HAP-1 (cell line): ENCODE data around the gene PNLDC1.
A peak's percentile ranks its signal among the peaks of the same experiment; 100 is the strongest.

Experiments
- DNase-seq, 2 experiments: peaks; one replicate each; pipeline ENCODE4 v3.0.0-alpha.2; 2016 to 2020; ENCODE audit warnings: low spot score in 2 of 2
- H3K27me3 ChIP-seq: fragments of 250-450 bp; sonication (Bioruptor Pico); 2 replicates; pipeline ENCODE4 v1.5.1; 2020; ENCODE audit warnings: low read depth, mild to moderate bottlenecking, moderate library complexity
- H3K36me3 ChIP-seq: fragments of 250-450 bp; sonication (Bioruptor Pico); replicated peaks from 2 replicates; pipeline ENCODE4 v1.5.1; 2020; ENCODE audit warnings: mild to moderate bottlenecking
- H3K4me1 ChIP-seq: fragments of 250-450 bp; sonication (Bioruptor Pico); 2 replicates; pipeline ENCODE4 v1.5.1; 2020; ENCODE audit warnings: mild to moderate bottlenecking
- H3K4me3 ChIP-seq: fragments of 250-450 bp; sonication (Bioruptor Pico); 2 replicates; pipeline ENCODE4 v1.5.1; 2020; ENCODE audit warnings: mild to moderate bottlenecking, moderate library complexity
- H3K9me3 ChIP-seq: fragments of 250-450 bp; sonication (Bioruptor Pico); 2 replicates; pipeline ENCODE4 v1.5.1; 2020; ENCODE audit warnings: mild to moderate bottlenecking, moderate library complexity
- in situ Hi-C: fragments of 300-500 bp; cut with MboI; formaldehyde crosslinking; loops from 3 replicates; pipeline ENCODE4 v1.14.3; 2020; ENCODE audit warnings: low sequenced_read_pairs, inconsistent platforms, mixed read lengths

Gene PNLDC1

GRCh38 chr6:159762681-159763293 lies 37.3 kb upstream of the PNLDC1 start:
- H3K9me3 ChIP-seq: no peaks in the 10 kb centered on the region
- in situ Hi-C loops: no loop called here
- no peak for DNase-seq
- peaks cover 13% of the 10 kb centered on the region for H3K4me1 ChIP-seq
- H3K27me3 ChIP-seq: no peaks in the 10 kb centered on the region
- H3K36me3 ChIP-seq: peaks cover 55% of the 10 kb centered on the region
- peak overlapping the region; percentile 90 for H3K4me3 ChIP-seq

GRCh38 chr6:159766906-159767305 lies 33.2 kb upstream of the PNLDC1 start:
- H3K9me3 ChIP-seq: no peaks in the 10 kb centered on the region
- H3K4me3 ChIP-seq: no peak overlapping the region
- H3K36me3 ChIP-seq: peaks cover 83% of the 10 kb centered on the region
- peaks cover 4% of the 10 kb centered on the region for H3K4me1 ChIP-seq
- in situ Hi-C loops: no loop called here
- no peak for DNase-seq
- H3K27me3 ChIP-seq: no peaks in the 10 kb centered on the region

GRCh38 chr6:159769470-159769869 lies 30.6 kb upstream of the PNLDC1 start:
- DNase-seq: no peak
- Histone ChIP-seq H3K9me3 (no peaks in the 10 kb centered on the region), H3K36me3 (peaks cover 80% of the 10 kb centered on the region), H3K4me3 (no peak overlapping the region), H3K27me3 (no peaks in the 10 kb centered on the region), H3K4me1 (no peaks in the 10 kb centered on the region)
- in situ Hi-C loops: no loop called here

GRCh38 chr6:159772196-159772595 lies 27.9 kb upstream of the PNLDC1 start:
- Histone ChIP-seq H3K9me3 (no peaks in the 10 kb centered on the region), H3K4me3 (no peak overlapping the region), H3K36me3 (peaks cover 67% of the 10 kb centered on the region), H3K4me1 (no peaks in the 10 kb centered on the region), H3K27me3 (no peaks in the 10 kb centered on the region)
- DNase-seq: no peak
- in situ Hi-C loops: no loop called here

- no peak overlapping the region for H3K4me3 ChIP-seq
- peaks cover 71% of the 10 kb centered on the region for H3K36me3 ChIP-seq
- H3K27me3 ChIP-seq: no peaks in the 10 kb centered on the region
- no peak for DNase-seq
- H3K4me1 ChIP-seq: no peaks in the 10 kb centered on the region; the same call in 1 of the 2 replicates
- in situ Hi-C loops: no loop called here
- H3K9me3 ChIP-seq: no peaks in the 10 kb centered on the region
Observed at GRCh38 chr6:159777240-159777904, 22.7 kb upstream of the PNLDC1 start.

- H3K36me3 ChIP-seq: peaks cover 77% of the 10 kb centered on the region
- H3K4me1 ChIP-seq: no peaks in the 10 kb centered on the region; the same call in 1 of the 2 replicates
- no peak overlapping the region for H3K4me3 ChIP-seq
- no peaks in the 10 kb centered on the region for H3K9me3 ChIP-seq
- DNase-seq: no peak
- in situ Hi-C loops: no loop called here
- H3K27me3 ChIP-seq: no peaks in the 10 kb centered on the region
Observed at GRCh38 chr6:159778131-159778530, 21.9 kb upstream of the PNLDC1 start.

- in situ Hi-C loops: no loop called here
Observed at GRCh38 chr6:159778542-159779103, 21.5 kb upstream of the PNLDC1 start.

GRCh38 chr6:159788276-159788675 lies 11.8 kb upstream of the PNLDC1 start:
- Histone ChIP-seq H3K4me3 (peak overlapping the region; percentile 89), H3K4me1 (peaks cover 26% of the 10 kb centered on the region), H3K27me3 (no peaks in the 10 kb centered on the region), H3K36me3 (peaks cover 60% of the 10 kb centered on the region), H3K9me3 (no peaks in the 10 kb centered on the region)
- no peak for DNase-seq
- in situ Hi-C loops: no loop called here

More at GRCh38 chr6:159778542-159779103, 21.5 kb upstream of the PNLDC1 start:
- Histone ChIP-seq H3K9me3 (no peaks in the 10 kb centered on the region), H3K4me3 (no peak overlapping the region), H3K36me3 (peaks cover 82% of the 10 kb centered on the region), H3K4me1 (no peaks in the 10 kb centered on the region; the same call in 1 of the 2 replicates), H3K27me3 (no peaks in the 10 kb centered on the region)
- no peak for DNase-seq

- in situ Hi-C loops: no loop called here
- H3K4me3 ChIP-seq: peak overlapping the region; percentile 89
- peak in 1 of 2 experiments; percentile 51 for DNase-seq
- peaks cover 60% of the 10 kb centered on the region for H3K36me3 ChIP-seq
- H3K27me3 ChIP-seq: no peaks in the 10 kb centered on the region
- H3K4me1 ChIP-seq: peaks cover 30% of the 10 kb centered on the region
- no peaks in the 10 kb centered on the region for H3K9me3 ChIP-seq
Observed at GRCh38 chr6:159788753-159789376, 11.2 kb upstream of the PNLDC1 start.

GRCh38 chr6:159789377-159790148 lies 10.5 kb upstream of the PNLDC1 start, which contains the start of gene TCP1:
Gene TCP1 (minus strand): TSS chr6:159789602. CDS start chr6:159789468, 134 bp downstream.
- peaks cover 60% of the 10 kb centered on the region for H3K36me3 ChIP-seq

GRCh38 chr6:159790149-159790955 lies 9.7 kb upstream of the PNLDC1 start, which contains the start of gene MRPL18:
Gene MRPL18 (plus strand): TSS chr6:159790467. CDS start chr6:159790588, 121 bp downstream.
- H3K4me1 ChIP-seq: peaks cover 37% of the 10 kb centered on the region
- peaks cover 52% of the 10 kb centered on the region for H3K36me3 ChIP-seq

More at GRCh38 chr6:159789377-159790148, 10.5 kb upstream of the PNLDC1 start, which contains the start of gene TCP1:
- Histone ChIP-seq H3K4me3 (peak within 1 kb of the TSS; percentile 89), H3K4me1 (peaks cover 37% of the 10 kb centered on the region), H3K27me3 (no peaks in the 10 kb centered on the region), H3K9me3 (no peaks in the 10 kb centered on the region)
- peak; percentile 99 to 100 for DNase-seq
- in situ Hi-C loops: no loop called here

GRCh38 chr6:159790956-159791598 lies 9.0 kb upstream of the PNLDC1 start:
- no peaks in the 10 kb centered on the region for H3K9me3 ChIP-seq
- no peaks in the 10 kb centered on the region for H3K27me3 ChIP-seq
- peak; percentile 25 to 41 for DNase-seq
- H3K4me3 ChIP-seq: peak overlapping the region; percentile 89
- in situ Hi-C loops: no loop called here
- peaks cover 48% of the 10 kb centered on the region for H3K36me3 ChIP-seq
- peaks cover 41% of the 10 kb centered on the region for H3K4me1 ChIP-seq

More at GRCh38 chr6:159790149-159790955, 9.7 kb upstream of the PNLDC1 start, which contains the start of gene MRPL18:
- DNase-seq: peak; percentile 94 to 95
- no peaks in the 10 kb centered on the region for H3K9me3 ChIP-seq
- peak within 1 kb of the TSS; percentile 89 for H3K4me3 ChIP-seq
- in situ Hi-C loops: no loop called here
- no peaks in the 10 kb centered on the region for H3K27me3 ChIP-seq
